WTC11 (cell line): ENCODE measurements around the gene KAZN. TPM values are rescaled to one million over a fixed set of nuclear protein-coding genes. Genes with fewer than 3 reads are reported as not detected.

Experiments
- ATAC-seq: fragments of 200-7000 bp; cut with Tn5 transposase; 2 replicates; pipeline ENCODE4 v1.10.0; 2021; ENCODE audit warnings: mild to moderate bottlenecking, moderate library complexity
- CTCF ChIA-PET: fragments of 300-600 bp; sonication (Branson Sonifier 250); formaldehyde crosslinking; loops from one replicate; lab custom pipeline; 2021; ENCODE audit warnings: antibody characterized with exemption; lab: Charles Lee
- POLR2A ChIA-PET: fragments of 350-600 bp; sonication (Branson Sonifier 250); formaldehyde crosslinking; loops from one replicate; lab custom pipeline; 2021; ENCODE audit warnings: antibody characterized with exemption; lab: Charles Lee
- DNase-seq: peaks from one replicate; pipeline ENCODE4 v3.0.0; 2021; ENCODE audit warnings: low spot score
- H3K27ac Mint-ChIP-seq: 2 replicates; pipeline ENCODE4 v1.8.0; 2021; ENCODE audit warnings: mixed read lengths
- H3K27me3 Mint-ChIP-seq: 2 replicates; pipeline ENCODE4 v1.8.0; 2021; ENCODE audit warnings: low read depth, mild to moderate bottlenecking, moderate library complexity, mixed read lengths
- H3K36me3 Mint-ChIP-seq: 2 replicates; pipeline ENCODE4 v1.8.0; 2021; ENCODE audit warnings: mixed read lengths
- H3K4me1 Mint-ChIP-seq: 2 replicates; pipeline ENCODE4 v1.8.0; 2022; ENCODE audit warnings: mixed read lengths
- H3K4me3 Mint-ChIP-seq: 2 replicates; pipeline ENCODE4 v1.8.0; 2021; ENCODE audit warnings: mild to moderate bottlenecking, moderate library complexity, mixed read lengths
- H3K9me3 Mint-ChIP-seq: 2 replicates; pipeline ENCODE4 v1.8.0; 2021; ENCODE audit warnings: mixed read lengths
- ATF6 ChIP-seq: sonication (generic); formaldehyde crosslinking; IDR thresholded peaks from 2 replicates; pipeline ENCODE4 v1.8.1; 2023; ENCODE audit warnings: mild to moderate bottlenecking, missing genetic modification reagents
- CBFB ChIP-seq: sonication (generic); formaldehyde crosslinking; IDR thresholded peaks from 2 replicates; pipeline ENCODE4 v1.8.1; 2022; ENCODE audit warnings: mild to moderate bottlenecking, low read depth, missing genetic modification reagents
- CDX4 ChIP-seq: fragments of 250-450 bp; sonication (Bioruptor Pico); IDR thresholded peaks from 2 replicates; pipeline ENCODE4 v1.9.0; 2021; ENCODE audit warnings: moderate library complexity, mild to moderate bottlenecking, inconsistent platforms, borderline replicate concordance
- E2F5 ChIP-seq: sonication (generic); formaldehyde crosslinking; IDR thresholded peaks from 2 replicates; pipeline ENCODE4 v1.8.1; 2022; ENCODE audit warnings: mild to moderate bottlenecking, moderate library complexity, missing genetic modification reagents
- EMX1 ChIP-seq: fragments of 250-450 bp; sonication (Bioruptor Pico); IDR thresholded peaks from 2 replicates; pipeline ENCODE4 v1.8.0; 2021; ENCODE audit warnings: mild to moderate bottlenecking
- ERG ChIP-seq: fragments of 250-450 bp; sonication (Bioruptor Pico); IDR thresholded peaks from 2 replicates; pipeline ENCODE4 v1.8.0; 2021; ENCODE audit warnings: mild to moderate bottlenecking
- ESRRA ChIP-seq: sonication (generic); formaldehyde crosslinking; IDR thresholded peaks from 2 replicates; pipeline ENCODE4 v1.8.1; 2022; ENCODE audit warnings: mild to moderate bottlenecking, missing genetic modification reagents, borderline replicate concordance
- FOXJ3 ChIP-seq: sonication (generic); formaldehyde crosslinking; IDR thresholded peaks from 2 replicates; pipeline ENCODE4 v1.9.0; 2021; ENCODE audit warnings: missing genetic modification reagents, mild to moderate bottlenecking, borderline replicate concordance
- FOXP4 ChIP-seq: sonication (generic); formaldehyde crosslinking; IDR thresholded peaks from 2 replicates; pipeline ENCODE4 v1.8.0; 2022; ENCODE audit warnings: mild to moderate bottlenecking, missing genetic modification reagents
- IRF2 ChIP-seq: sonication (generic); formaldehyde crosslinking; IDR thresholded peaks from 2 replicates; pipeline ENCODE4 v1.8.0; 2022; ENCODE audit warnings: low read depth, missing genetic modification reagents, borderline replicate concordance
- NFATC4 ChIP-seq: fragments of 250-450 bp; sonication (Bioruptor Pico); IDR thresholded peaks from 2 replicates; pipeline ENCODE4 v1.9.0; 2021; ENCODE audit warnings: mild to moderate bottlenecking
- NR1H2 ChIP-seq: sonication (generic); formaldehyde crosslinking; IDR thresholded peaks from 2 replicates; pipeline ENCODE4 v1.9.0; 2021; ENCODE audit warnings: mild to moderate bottlenecking, moderate library complexity, missing genetic modification reagents
- OVOL2 ChIP-seq: fragments of 250-450 bp; sonication (Bioruptor Pico); IDR thresholded peaks from 2 replicates; pipeline ENCODE4 v1.9.0; 2021; ENCODE audit warnings: mild to moderate bottlenecking, borderline replicate concordance
- PRRX2 ChIP-seq: fragments of 250-450 bp; sonication (Bioruptor Pico); IDR thresholded peaks from 2 replicates; pipeline ENCODE4 v1.8.0; 2021; ENCODE audit warnings: mild to moderate bottlenecking
- RORB ChIP-seq: fragments of 250-450 bp; sonication (Bioruptor Pico); IDR thresholded peaks from 2 replicates; pipeline ENCODE4 v1.9.0; 2021; ENCODE audit warnings: mild to moderate bottlenecking
- TP53 ChIP-seq: sonication (generic); formaldehyde crosslinking; IDR thresholded peaks from 2 replicates; pipeline ENCODE4 v1.8.1; 2023; ENCODE audit warnings: mild to moderate bottlenecking, missing genetic modification reagents
- ZBTB21 ChIP-seq: sonication (generic); formaldehyde crosslinking; IDR thresholded peaks from 2 replicates; pipeline ENCODE4 v1.8.1; 2023; ENCODE audit warnings: mild to moderate bottlenecking, missing genetic modification reagents, borderline replicate concordance
- ZNF423 ChIP-seq: fragments of 250-450 bp; sonication (Bioruptor Pico); IDR thresholded peaks from 2 replicates; pipeline ENCODE4 v2.1.2; 2022; ENCODE audit warnings: mild to moderate bottlenecking, moderate library complexity
- ZNF512 ChIP-seq: sonication (generic); formaldehyde crosslinking; IDR thresholded peaks from 2 replicates; pipeline ENCODE4 v1.8.1; 2022; ENCODE audit warnings: missing genetic modification reagents, borderline replicate concordance
- ZNF671 ChIP-seq: fragments of 250-450 bp; sonication (Bioruptor Pico); IDR thresholded peaks from 2 replicates; pipeline ENCODE4 v1.8.0; 2021; ENCODE audit warnings: mild to moderate bottlenecking
- total RNA-seq: library from RNA; stranded (reverse); gene quantifications from 3 replicates; pipeline ENCODE4 v1.2.3, GENCODE V29; 2021

KAZN gene
- total RNA-seq, 1 experiment from 2014 or later, result 19.9 TPM

- peaks cover 4% of the 10 kb centered on the region for H3K27me3 Mint-ChIP-seq
- TF ChIP-seq RORB (CRISPR knock-in tag) (no peak), OVOL2 (CRISPR knock-in tag) (no peak), NR1H2 (CRISPR knock-in tag) (no peak), E2F5 (CRISPR knock-in tag) (no peak), CDX4 (CRISPR knock-in tag) (no peak), PRRX2 (CRISPR knock-in tag) (no peak), NFATC4 (CRISPR knock-in tag) (no peak), ATF6 (no peak), ERG (CRISPR knock-in tag) (no peak), FOXJ3 (CRISPR knock-in tag) (no peak), ZBTB21 (CRISPR knock-in tag) (no peak), CBFB (no peak), ZNF512 (CRISPR knock-in tag) (no peak), FOXP4 (CRISPR knock-in tag) (no peak), EMX1 (no peak)
- TF ChIP-seq, all 79 proteins: peak for 0
- Mint-ChIP-seq H3K4me1 (peaks cover 11% of the 10 kb centered on the region), H3K27ac (no peak overlapping the region), H3K4me3 (no peak overlapping the region), H3K36me3 (peaks cover 3% of the 10 kb centered on the region; the same call in 1 of the 2 replicates), H3K9me3 (peaks cover 13% of the 10 kb centered on the region)
- ChIA-PET CTCF (interaction anchor here (0.6 to 1.4 kb wide), 2 partner anchors 57 to 236 kb away, joined by 3 to 4 read pairs; no protein-coding TSS in a partner anchor), POLR2A (no interaction called here)
- ATAC-seq, result no peak
- DNase-seq, result no peak
Measured at GRCh38 chr1:14835725-14836124, 237.2 kb downstream of the KAZN start.

GRCh38 chr1:14836426-14837140 is 238.1 kb downstream of the KAZN start:
- DNase-seq, result no peak
- ChIA-PET POLR2A (no interaction called here), CTCF (interaction anchor here (1.4 to 1.5 kb wide), 2 partner anchors 19 to 57 kb away, joined by 3 read pairs; no protein-coding TSS in a partner anchor)
- Mint-ChIP-seq H3K36me3 (peaks cover 9% of the 10 kb centered on the region), H3K4me1 (peaks cover 11% of the 10 kb centered on the region), H3K27me3 (peaks cover 9% of the 10 kb centered on the region), H3K4me3 (no peak overlapping the region), H3K27ac (no peak overlapping the region), H3K9me3 (peaks cover 18% of the 10 kb centered on the region)
- no peak for ATAC-seq
- TF ChIP-seq CBFB (no peak), ESRRA (CRISPR knock-in tag) (no peak), ZNF512 (CRISPR knock-in tag) (no peak), FOXJ3 (CRISPR knock-in tag) (no peak), ZNF423 (CRISPR knock-in tag) (no peak), TP53 (CRISPR knock-in tag) (no peak), IRF2 (no peak), RORB (CRISPR knock-in tag) (no peak), ZNF671 (CRISPR knock-in tag) (no peak)
